ENCODE results near the gene EPHB1.
"Not testable (repeated sequence)": the region's sequence is repeated elsewhere in the genome, so short reads cannot be mapped to it uniquely, and the experiment has no call there.

EPHB1 gene

DNA sequence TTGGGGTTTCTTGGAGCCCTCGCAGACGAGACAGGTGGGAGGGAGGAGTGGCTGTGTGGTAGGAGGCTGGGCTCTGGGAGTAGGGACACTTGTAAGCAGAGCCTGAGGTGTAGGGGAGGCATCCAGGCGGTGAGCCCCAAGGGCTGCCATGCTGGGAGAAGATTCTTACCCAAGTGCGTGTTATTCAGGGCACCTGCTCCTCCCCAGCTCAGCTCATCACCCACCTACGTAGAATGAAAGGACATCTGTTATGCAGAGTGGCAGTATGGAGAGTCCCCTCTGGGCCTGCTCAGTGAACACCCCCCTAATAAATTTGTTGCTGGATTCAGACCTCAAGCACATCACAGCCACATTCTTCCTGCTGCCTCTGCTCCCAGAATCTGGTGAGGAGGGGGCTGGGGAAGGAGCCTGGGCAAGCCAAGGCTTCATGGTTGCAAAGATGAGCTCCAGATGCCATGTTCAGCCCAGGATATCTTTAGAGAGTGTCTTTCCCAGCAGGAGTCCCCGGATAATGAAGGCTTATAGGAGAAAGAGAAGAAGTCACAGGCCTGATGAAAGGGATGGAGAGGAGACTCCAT lies 261.8 kb downstream of the EPHB1 start:
- no peak for DNase-seq

DNA sequence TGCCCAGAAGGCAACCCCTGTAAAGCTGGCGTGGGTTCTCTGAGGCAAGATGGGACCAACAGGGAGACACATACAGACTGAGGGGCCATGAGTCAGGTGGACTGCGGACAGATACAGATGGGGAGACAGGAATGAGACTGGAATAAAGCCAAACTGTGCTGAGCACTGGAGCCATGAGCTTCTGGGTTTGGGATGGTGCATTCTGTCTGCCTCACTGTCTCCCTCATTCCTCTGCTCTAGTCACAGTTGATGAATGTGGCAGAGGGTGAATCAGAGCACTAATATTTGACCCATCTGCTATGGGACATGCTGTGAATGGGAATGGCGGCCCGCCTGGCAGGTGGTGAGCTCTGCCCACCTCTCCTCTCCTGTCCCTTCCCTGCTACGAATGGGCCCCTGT lies 262.9 kb downstream of the EPHB1 start:
- DNase-seq: no peak

DNA sequence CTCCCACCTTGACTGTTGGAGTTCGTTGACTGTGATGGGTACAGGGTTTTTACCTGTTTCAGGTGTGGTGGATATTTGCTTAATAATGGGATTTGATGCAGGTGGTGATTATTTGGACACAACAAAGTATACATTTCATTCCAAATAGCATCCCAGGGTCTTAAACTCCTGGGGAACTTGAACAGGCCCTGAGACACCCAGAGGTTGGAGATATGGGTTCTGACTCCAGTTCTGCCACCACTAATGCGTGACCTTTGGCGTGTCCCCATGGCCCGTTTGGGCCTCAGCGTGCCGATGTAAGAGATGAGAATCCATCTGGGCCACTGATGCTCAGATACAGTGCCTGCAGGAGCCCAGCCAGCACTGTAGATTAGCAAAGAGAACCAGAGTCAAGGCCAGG lies 264.5 kb downstream of the EPHB1 start:
- DNase-seq: no peak

DNA sequence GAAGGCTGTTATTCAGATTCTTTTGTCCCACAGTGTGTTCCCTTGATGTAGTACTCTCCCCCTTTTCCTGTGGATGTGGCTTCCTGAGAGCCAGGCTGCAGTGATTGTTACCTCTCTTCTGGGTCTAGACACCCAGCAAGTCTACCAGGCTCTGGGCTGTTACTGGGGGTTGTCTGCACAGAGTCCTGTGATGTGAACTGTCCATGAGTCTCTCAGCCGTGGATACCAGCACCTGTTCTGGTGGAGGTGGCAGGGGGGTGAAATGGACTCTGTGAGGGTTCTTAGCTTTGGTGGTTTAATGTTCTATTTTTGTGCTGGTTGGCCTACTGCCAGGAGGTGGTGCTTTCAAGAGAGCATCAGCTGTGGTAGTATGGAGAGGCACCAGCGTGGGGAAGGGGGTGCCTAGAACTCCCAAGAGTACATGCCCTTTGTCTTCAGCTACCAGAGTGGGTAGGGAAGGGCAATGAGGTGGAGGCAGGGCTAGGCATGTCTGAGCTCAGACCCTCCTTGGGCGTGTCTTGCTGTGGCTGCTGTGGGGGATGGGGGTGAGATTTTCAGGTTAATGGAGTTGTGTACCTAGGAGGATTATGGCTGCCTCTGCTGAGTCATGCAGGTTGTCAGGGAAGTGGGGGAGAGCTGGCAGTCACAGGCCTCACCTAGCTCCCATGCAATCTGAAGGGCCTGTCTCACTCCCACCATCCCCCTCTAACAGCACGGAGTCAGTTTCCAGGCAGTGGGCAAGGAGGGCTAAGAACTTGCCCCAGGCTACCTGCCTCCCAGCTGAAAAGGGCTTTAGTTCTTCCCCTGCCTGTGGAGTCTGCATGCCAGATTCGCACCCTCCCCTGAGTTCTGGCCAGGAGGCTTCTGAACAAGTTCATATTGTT lies 272.0 kb downstream of the EPHB1 start:
- not testable (repeated sequence) for DNase-seq

GRCh38 chr3:135068011-135068410 lies 273.0 kb downstream of the EPHB1 start:
- no peak for DNase-seq

DNA sequence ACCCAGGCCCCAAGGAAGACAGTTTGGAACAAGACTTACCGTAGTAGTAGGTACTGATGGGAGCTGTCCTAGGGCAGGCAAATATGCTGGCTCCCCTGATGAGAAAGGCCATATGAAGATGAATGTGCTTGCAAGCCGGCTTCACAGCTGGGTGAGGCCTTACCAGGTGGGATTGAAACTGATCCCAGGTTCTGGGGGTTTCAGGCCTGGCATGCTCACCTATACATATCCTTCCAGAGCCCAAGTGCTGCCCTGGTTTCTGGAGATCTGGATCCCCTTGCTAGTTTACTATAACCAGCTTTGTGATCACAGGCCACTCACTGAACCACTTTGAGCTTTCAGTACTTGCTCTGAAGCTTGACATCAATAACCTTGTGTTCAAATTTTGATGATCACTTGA lies 274.3 kb downstream of the EPHB1 start:
- no peak for DNase-seq

- DNase-seq: no peak
Measured at GRCh38 chr3:135071483-135071882, 276.4 kb downstream of the EPHB1 start.

DNA sequence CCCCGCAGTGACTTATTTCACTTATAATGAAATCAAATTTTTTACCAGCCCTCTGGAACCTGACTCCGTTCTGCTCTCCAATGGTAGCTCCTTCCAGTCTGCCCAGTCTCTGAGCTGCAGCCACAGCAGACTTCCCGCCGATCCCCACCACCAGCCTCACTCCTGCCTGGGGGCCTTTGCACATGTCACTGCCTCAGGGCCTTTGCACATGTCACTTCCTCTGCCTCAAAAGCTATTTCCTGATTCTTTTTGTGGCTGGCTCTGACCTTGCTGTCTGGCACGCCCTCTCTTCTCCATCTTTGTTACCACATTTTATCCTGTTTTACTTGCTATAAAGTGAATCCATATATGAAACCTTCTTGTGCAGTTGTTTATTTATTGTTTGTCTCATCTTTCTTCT lies 277.4 kb downstream of the EPHB1 start:
- no peak for DNase-seq

DNA sequence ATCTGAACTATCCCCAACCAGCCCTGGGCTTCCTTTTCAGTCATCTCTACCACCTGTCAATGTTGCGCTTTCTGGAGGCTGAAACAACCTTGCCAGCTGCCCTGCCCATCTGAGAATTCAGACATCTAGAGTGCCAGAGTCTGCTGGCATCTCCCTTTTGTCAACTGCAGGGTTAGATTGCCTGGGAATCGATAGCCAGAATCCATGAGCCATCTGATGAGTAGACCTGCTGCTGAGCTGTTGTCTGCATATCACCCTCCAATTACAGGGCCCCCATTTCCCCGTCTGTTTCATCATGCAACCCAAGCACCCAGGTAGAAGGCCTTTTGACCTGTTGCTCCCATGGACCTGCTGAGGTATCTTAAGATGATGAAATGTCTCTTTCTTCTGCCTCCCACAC lies 280.1 kb downstream of the EPHB1 start:
- DNase-seq: no peak

DNA sequence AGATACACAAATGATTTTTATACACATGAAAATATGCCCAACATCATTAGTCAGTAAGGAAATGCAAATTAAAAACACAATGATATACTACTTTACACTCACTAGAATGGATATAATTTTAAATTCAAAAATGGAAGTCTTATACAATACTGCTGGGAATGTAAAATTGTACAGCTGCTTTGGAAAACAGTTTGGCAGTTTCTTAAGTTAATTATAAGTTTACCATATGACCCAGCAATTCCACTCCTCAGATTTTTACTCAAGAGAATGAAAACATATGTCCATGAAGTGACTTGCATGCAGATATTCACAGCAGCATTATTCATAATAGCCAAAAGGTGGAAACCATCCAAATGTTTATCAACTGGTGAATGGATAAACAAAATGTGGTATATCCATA lies 281.3 kb downstream of the EPHB1 start:
- DNase-seq: no peak

GRCh38 chr3:135077186-135077585 lies 282.1 kb downstream of the EPHB1 start:
- no peak for DNase-seq

GRCh38 chr3:135078283-135078682 lies 283.2 kb downstream of the EPHB1 start:
- DNase-seq: no peak

GRCh38 chr3:135079095-135079494 lies 284.0 kb downstream of the EPHB1 start:
- no peak for DNase-seq

DNA sequence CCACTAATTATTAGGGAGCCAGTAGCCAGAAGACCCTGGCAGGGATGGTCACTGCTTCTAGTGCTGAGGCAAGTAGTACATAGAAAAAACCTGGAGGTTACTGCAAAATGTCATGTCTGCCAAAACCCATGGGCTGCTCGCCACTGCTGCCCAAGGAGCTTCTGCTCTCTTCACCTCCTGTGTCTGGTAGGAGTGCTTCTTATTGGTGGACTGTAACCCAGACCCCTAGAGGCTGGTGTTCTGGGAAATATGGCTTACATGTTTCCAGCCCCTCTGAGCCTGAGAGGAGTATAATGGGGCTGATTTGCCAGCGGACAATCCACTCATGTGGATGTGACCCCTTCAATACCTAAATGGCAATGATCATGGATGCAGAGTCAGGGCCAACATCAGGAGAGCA lies 286.4 kb downstream of the EPHB1 start:
- DNase-seq: no peak

DNA sequence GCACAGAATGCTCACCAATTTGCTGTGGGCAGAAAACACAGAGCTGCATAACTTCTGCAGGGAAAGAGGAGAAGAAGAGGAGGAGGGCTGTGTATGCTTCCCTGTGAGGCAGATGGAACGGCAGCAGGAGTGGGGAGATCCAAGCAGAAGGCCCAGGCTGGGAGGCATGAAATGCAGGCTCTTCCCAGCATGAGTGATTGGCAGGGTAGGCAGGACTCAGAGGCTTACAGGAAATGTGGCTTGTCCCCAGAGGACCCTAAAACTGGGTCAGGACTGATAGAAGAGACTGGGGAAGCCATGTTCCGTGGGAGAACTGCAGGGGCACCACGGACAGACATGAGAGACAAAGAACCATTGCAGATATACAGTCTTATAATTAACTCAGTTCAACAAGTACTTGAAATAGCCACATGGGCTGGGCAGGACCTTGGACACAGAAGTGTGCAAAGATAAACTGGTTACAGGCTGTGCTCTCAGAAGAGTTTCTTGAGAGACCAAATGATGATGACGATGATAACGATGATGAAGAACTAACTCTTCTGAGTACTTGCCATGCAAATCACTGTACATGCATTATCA lies 286.9 kb downstream of the EPHB1 start:
- DNase-seq: no peak

DNA sequence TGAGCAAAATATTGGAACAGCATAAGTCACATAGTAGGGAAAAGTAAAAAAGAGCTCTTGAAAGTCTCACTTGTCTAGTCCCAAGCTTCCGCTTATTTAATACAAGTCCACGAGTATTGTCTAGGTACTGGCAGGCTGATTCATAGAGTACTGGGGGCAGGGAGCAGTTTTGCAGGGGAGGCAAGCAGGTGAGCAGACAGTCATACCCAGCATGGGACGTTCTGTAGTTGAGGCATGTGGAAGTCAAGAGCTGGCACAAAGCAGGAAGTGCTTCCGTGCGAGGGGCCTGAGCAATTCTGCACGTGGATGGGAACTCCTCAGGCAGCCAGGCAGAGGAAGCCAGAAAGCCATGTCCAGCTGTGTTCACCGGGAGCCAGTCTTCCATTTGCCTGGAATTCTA lies 287.6 kb downstream of the EPHB1 start:
- DNase-seq: no peak

GRCh38 chr3:135083179-135083578 lies 288.1 kb downstream of the EPHB1 start:
- DNase-seq: no peak

GRCh38 chr3:135083756-135084155 lies 288.7 kb downstream of the EPHB1 start:
- DNase-seq: no peak

- no peak for DNase-seq
Measured at GRCh38 chr3:135084405-135084804, 289.3 kb downstream of the EPHB1 start.

DNA sequence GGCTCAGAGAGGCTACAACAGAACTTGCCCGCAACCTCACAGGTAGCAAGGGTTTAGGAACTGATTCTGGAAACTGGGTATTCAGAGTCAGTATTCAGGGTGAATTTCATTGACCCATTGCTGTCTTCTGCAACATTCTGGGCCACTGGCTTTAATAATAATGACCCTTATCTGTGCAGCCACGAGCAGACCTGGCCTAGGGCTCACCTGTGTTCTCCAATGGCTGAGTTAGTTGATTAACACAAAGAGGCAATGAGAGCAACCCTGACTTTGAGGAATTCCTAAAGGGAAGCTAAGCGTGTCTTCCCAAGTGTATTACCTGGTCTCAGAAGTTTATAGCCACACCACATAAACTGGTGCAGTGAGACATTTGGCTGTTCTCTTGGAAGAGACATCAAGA lies 289.9 kb downstream of the EPHB1 start:
- no peak for DNase-seq

GRCh38 chr3:135085652-135086436 lies 290.8 kb downstream of the EPHB1 start:
- DNase-seq: no peak

DNA sequence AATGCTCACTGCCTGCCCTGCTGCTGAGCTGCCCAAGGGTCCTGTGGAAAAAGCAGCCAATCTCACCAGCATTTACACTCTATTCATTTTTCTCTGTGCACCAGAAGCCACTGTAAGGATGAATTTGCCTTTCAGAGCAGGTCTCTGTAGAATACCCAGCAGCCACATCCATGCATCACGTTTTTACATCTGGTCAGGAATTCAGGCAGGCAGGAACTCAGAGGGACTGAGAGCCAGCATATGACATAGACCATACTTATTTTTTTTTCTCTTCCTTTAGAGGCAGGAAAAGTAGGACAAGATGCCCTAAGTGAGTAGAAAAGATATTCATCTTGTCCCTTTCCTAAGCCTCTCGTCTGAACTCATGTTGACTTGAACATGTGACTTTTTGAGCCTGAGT lies 292.7 kb downstream of the EPHB1 start:
- no peak for DNase-seq

GRCh38 chr3:135089451-135089850 lies 294.4 kb downstream of the EPHB1 start:
- DNase-seq: no peak

Data from activated CD4-positive, alpha-beta T cell treated with anti-CD3 and anti-CD28 coated beads for 1 hour (primary cell).